Activated CD8-positive, alpha-beta memory T cell treated with anti-CD3 and anti-CD28 coated beads, Interleukin-2, amount 50 U/mL, for 24 hours (primary cell): Measurements from ENCODE around the gene TUBA4A.
"Not testable (repeated sequence)": the region's sequence is repeated elsewhere in the genome, so short reads cannot be mapped to it uniquely, and the experiment has no call there.

Experiments
- DNase-seq: peaks from one replicate; pipeline ENCODE4 v3.0.0-alpha.2; 2020; ENCODE audit errors: extremely low read depth

Gene TUBA4A

GRCh38 chr2:219253753-219254589 is at the start of gene TUBA4A:
TSS of gene TUBA4A (minus strand) at chr2:219253918. CDS start at chr2:219253858, 60 bp downstream.
- peak; percentile 68 for DNase-seq

GRCh38 chr2:219302412-219302968 is 48.8 kb upstream of the TUBA4A start:
- DNase-seq = no peak

- DNase-seq = no peak
These were observed 46.3 kb upstream of the TUBA4A start for GRCh38 chr2:219300022-219300421.

GRCh38 chr2:219299372-219299760 is 45.6 kb upstream of the TUBA4A start:
- no peak for DNase-seq

- peak; percentile 79 for DNase-seq
These were observed 45.1 kb upstream of the TUBA4A start for GRCh38 chr2:219298759-219299371.

GRCh38 chr2:219297766-219298456 is 44.2 kb upstream of the TUBA4A start:
- no peak for DNase-seq

- no peak for DNase-seq
These were observed 43.1 kb upstream of the TUBA4A start for GRCh38 chr2:219296631-219297391.

GRCh38 chr2:219296142-219296541 is 42.4 kb upstream of the TUBA4A start:
- DNase-seq = no peak

GRCh38 chr2:219294356-219295351 is 40.9 kb upstream of the TUBA4A start:
- peak; percentile 65 for DNase-seq

GRCh38 chr2:219293736-219294231 is 40.1 kb upstream of the TUBA4A start:
- DNase-seq = no peak

GRCh38 chr2:219292616-219293015 is 38.9 kb upstream of the TUBA4A start:
- no peak for DNase-seq

GRCh38 chr2:219291910-219292490 is 38.3 kb upstream of the TUBA4A start:
- no peak for DNase-seq

GRCh38 chr2:219291394-219291793 is 37.7 kb upstream of the TUBA4A start:
- DNase-seq = no peak

- no peak for DNase-seq
These were observed 36.9 kb upstream of the TUBA4A start for GRCh38 chr2:219290381-219291171.

- DNase-seq = no peak
These were observed 36.0 kb upstream of the TUBA4A start for GRCh38 chr2:219289537-219290361.

- no peak for DNase-seq
These were observed 35.4 kb upstream of the TUBA4A start for GRCh38 chr2:219289195-219289536.

GRCh38 chr2:219287580-219288265 is 34.0 kb upstream of the TUBA4A start:
- no peak for DNase-seq

- not testable (repeated sequence) for DNase-seq
These were observed 33.4 kb upstream of the TUBA4A start for GRCh38 chr2:219287116-219287440.
